CD4-positive, alpha-beta T cell (primary cell): ENCODE results near the gene NCK2. TPM values are rescaled to one million over a fixed set of nuclear protein-coding genes. Genes with fewer than 3 reads are reported as not detected.

Experiments
- ATAC-seq: fragments of 200-7000 bp; cut with Tn5 transposase; one replicate; pipeline ENCODE4 v1.10.0; 2022; ENCODE audit warnings: mild to moderate bottlenecking; ENCODE audit not compliant: poor library complexity
- CTCF ChIA-PET: fragments of 350-600 bp; sonication (Branson Sonifier 250); formaldehyde crosslinking; loops from one replicate; lab custom pipeline; 2021; ENCODE audit warnings: antibody characterized with exemption, inconsistent platforms; lab: Charles Lee
- POLR2A ChIA-PET: fragments of 350-600 bp; sonication (Branson Sonifier 250); formaldehyde crosslinking; loops from one replicate; lab custom pipeline; 2021; ENCODE audit warnings: antibody characterized with exemption, inconsistent platforms; lab: Charles Lee
- DNase-seq, 14 experiments: peaks; one replicate each; pipeline ENCODE4 v3.0.0-alpha.2; 2013 to 2020; ENCODE audit warnings: mixed read lengths in 2 of 14
- H3K27ac ChIP-seq, 2 donors: one replicate each; pipeline versions ENCODE4 v1.5.1 to v1.7.0; 2013; ENCODE audit warnings: low read length in 2 of 2, low read depth in 1 of 2, mild to moderate bottlenecking in 1 of 2
- H3K27me3 ChIP-seq, 2 experiments: 1 replicate in 1 of 2; 2 replicates in 1 of 2; pipeline versions ENCODE4 v1.6.1 to v1.7.0; 2013; ENCODE audit warnings: low read length in 2 of 2, control low read depth in 1 of 2, mild to moderate bottlenecking in 1 of 2, moderate library complexity in 1 of 2; ENCODE audit not compliant: insufficient read depth in 2 of 2, control insufficient read depth in 1 of 2
- H3K36me3 ChIP-seq: one replicate; pipeline ENCODE4 v1.6.1; 2013; ENCODE audit warnings: low read length, control low read depth; ENCODE audit not compliant: insufficient read depth
- H3K4me1 ChIP-seq: one replicate; pipeline ENCODE4 v1.6.1; 2013; ENCODE audit warnings: low read length, control low read depth; ENCODE audit not compliant: insufficient read depth
- H3K4me3 ChIP-seq: one replicate; pipeline ENCODE4 v1.5.1; 2013; ENCODE audit warnings: mild to moderate bottlenecking, low read length, moderate library complexity
- H3K9me3 ChIP-seq, 2 experiments: 1 replicate in 1 of 2; 2 replicates in 1 of 2; pipeline versions ENCODE4 v1.6.1 to v1.7.0; 2013; ENCODE audit warnings: low read length in 2 of 2, mild to moderate bottlenecking in 2 of 2, control low read depth in 1 of 2, moderate library complexity in 1 of 2; ENCODE audit not compliant: control insufficient read depth in 1 of 2, insufficient read depth in 1 of 2
- H3K27ac Mint-ChIP-seq: one replicate; pipeline ENCODE4 v1.8.0; 2020; ENCODE audit warnings: mixed read lengths
- H3K27me3 Mint-ChIP-seq: one replicate; pipeline ENCODE4 v1.8.0; 2021; ENCODE audit warnings: mixed read lengths
- H3K36me3 Mint-ChIP-seq: one replicate; pipeline ENCODE4 v1.8.0; 2021; ENCODE audit warnings: low read depth, mixed read lengths
- H3K4me1 Mint-ChIP-seq: one replicate; pipeline ENCODE4 v1.8.0; 2021; ENCODE audit warnings: low read depth, mixed read lengths
- H3K4me3 Mint-ChIP-seq: one replicate; pipeline ENCODE4 v1.8.0; 2020; ENCODE audit warnings: mild to moderate bottlenecking, mixed read lengths
- H3K9me3 Mint-ChIP-seq: one replicate; pipeline ENCODE4 v1.8.0; 2020; ENCODE audit warnings: mixed read lengths
- CTCF ChIP-seq: fragments of 200-600 bp; IDR thresholded peaks from one replicate; pipeline ENCODE4 v1.8.0; 2022; ENCODE audit warnings: antibody characterized with exemption, mild to moderate bottlenecking
- intact Hi-C, 2 experiments: fragments of 100-400 bp; cut with DNase I in 1 of 2; cut with micrococcal nuclease in 1 of 2; formaldehyde crosslinking; loops; one replicate each; pipeline versions ENCODE4 v1.15.1 to v1.9.0; 2023 to 2025; cut with DNase I, micrococcal nuclease
- total RNA-seq, 174 experiments: library from RNA in 2 of 174; stranded (reverse) in 2 of 174; gene quantifications; one replicate each; pipeline ENCODE4 v1.2.3 and lab custom pipeline; 2021 to 2026

NCK2 gene
- total RNA-seq, 2 experiments from 2014 or later, result 92.1 to 92.3 TPM

DNA sequence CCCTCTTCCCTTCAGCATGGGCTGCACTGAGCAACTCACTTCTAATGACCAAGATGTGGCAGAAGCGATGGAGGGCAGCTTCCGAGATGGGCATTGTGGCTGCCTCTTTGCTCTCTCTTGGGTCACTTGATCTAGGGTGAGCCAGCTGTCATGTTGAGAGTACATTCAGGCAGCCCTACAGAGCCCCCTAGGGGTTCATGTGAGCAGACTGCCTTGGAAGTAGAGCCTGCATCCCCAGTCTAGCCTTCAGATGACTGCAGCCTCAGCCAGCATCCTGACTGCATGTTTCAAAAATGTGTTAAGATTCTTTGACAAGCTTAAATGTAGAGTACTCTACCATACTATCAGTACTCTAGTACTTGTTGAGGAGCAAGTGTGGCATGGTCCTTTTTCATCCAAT lies 143.9 kb downstream of the NCK2 start:
- no peak for TF ChIP-seq CTCF
- intact Hi-C loops, result no loop called here
- Histone ChIP-seq H3K4me3 (no peak overlapping the region), H3K27ac (no peak overlapping the region), H3K4me1 (peaks cover 40% of the 10 kb centered on the region), H3K36me3 (peaks cover 59% of the 10 kb centered on the region), H3K9me3 (peaks cover 0 to 5% of the 10 kb centered on the region in 2 experiments), H3K27me3 (no peaks in the 10 kb centered on the region)
- Mint-ChIP-seq H3K27me3 (no peaks in the 10 kb centered on the region), H3K4me3 (no peak overlapping the region), H3K27ac (peak overlapping the region; percentile 67), H3K36me3 (peaks cover 84% of the 10 kb centered on the region), H3K9me3 (peaks cover 2% of the 10 kb centered on the region), H3K4me1 (peaks cover 71% of the 10 kb centered on the region)
- ATAC-seq, result no peak
- ChIA-PET CTCF (no interaction called here), POLR2A (interaction anchor here (0.9 kb wide), 1 partner anchor 41 kb away, joined by 3 read pairs; no protein-coding TSS in a partner anchor)
- DNase-seq, result peak in 3 of 14 experiments; percentile 39 to 61 (median 46)

GRCh38 chr2:105889046-105889445 lies 144.3 kb downstream of the NCK2 start:
- no peak for TF ChIP-seq CTCF
- Histone ChIP-seq H3K27me3 (no peaks in the 10 kb centered on the region), H3K27ac (no peak overlapping the region), H3K4me1 (peaks cover 36% of the 10 kb centered on the region), H3K9me3 (peaks cover 0 to 5% of the 10 kb centered on the region in 2 experiments), H3K36me3 (peaks cover 64% of the 10 kb centered on the region), H3K4me3 (no peak overlapping the region)
- Mint-ChIP-seq H3K36me3 (peaks cover 84% of the 10 kb centered on the region), H3K27ac (peak overlapping the region; percentile 67), H3K9me3 (peaks cover 2% of the 10 kb centered on the region), H3K27me3 (no peaks in the 10 kb centered on the region), H3K4me1 (peaks cover 68% of the 10 kb centered on the region), H3K4me3 (no peak overlapping the region)
- DNase-seq, result no peak
- intact Hi-C loops, result no loop called here
- POLR2A ChIA-PET, result interaction anchor here (0.9 kb wide), 1 partner anchor 41 kb away, joined by 3 read pairs; no protein-coding TSS in a partner anchor
- ATAC-seq, result no peak
- CTCF ChIA-PET, result no interaction called here

GRCh38 chr2:105890111-105890510 lies 145.4 kb downstream of the NCK2 start:
- POLR2A ChIA-PET, result no interaction called here
- CTCF ChIA-PET, result no interaction called here
- DNase-seq (no peak), ATAC-seq (no peak)
- peaks cover 0 to 5% of the 10 kb centered on the region in 2 experiments for H3K9me3 ChIP-seq
- no peak overlapping the region for H3K4me3 Mint-ChIP-seq
- H3K27me3 ChIP-seq, result no peaks in the 10 kb centered on the region
- H3K9me3 Mint-ChIP-seq, result peaks cover 2% of the 10 kb centered on the region
- H3K4me3 ChIP-seq, result no peak overlapping the region
- peaks cover 66% of the 10 kb centered on the region for H3K36me3 ChIP-seq
- no peak for TF ChIP-seq CTCF
- H3K27ac ChIP-seq, result peak overlapping the region in 1 of 2 donors; percentile 19
- H3K36me3 Mint-ChIP-seq, result peaks cover 86% of the 10 kb centered on the region
- H3K27me3 Mint-ChIP-seq, result no peaks in the 10 kb centered on the region
- H3K4me1 ChIP-seq, result peaks cover 33% of the 10 kb centered on the region
- H3K4me1 Mint-ChIP-seq, result peaks cover 68% of the 10 kb centered on the region
- peak overlapping the region; percentile 77 for H3K27ac Mint-ChIP-seq
- intact Hi-C loops, result loop anchor here in 1 of 2 experiments (5.0 kb wide), 1 partner anchor 33 kb away; no protein-coding TSS in a partner anchor
